Measurements from ENCODE around the gene PDE10A.
"Not testable (repeated sequence)": the region's sequence is repeated elsewhere in the genome, so short reads cannot be mapped to it uniquely, and the experiment has no call there.

PDE10A gene

DNA sequence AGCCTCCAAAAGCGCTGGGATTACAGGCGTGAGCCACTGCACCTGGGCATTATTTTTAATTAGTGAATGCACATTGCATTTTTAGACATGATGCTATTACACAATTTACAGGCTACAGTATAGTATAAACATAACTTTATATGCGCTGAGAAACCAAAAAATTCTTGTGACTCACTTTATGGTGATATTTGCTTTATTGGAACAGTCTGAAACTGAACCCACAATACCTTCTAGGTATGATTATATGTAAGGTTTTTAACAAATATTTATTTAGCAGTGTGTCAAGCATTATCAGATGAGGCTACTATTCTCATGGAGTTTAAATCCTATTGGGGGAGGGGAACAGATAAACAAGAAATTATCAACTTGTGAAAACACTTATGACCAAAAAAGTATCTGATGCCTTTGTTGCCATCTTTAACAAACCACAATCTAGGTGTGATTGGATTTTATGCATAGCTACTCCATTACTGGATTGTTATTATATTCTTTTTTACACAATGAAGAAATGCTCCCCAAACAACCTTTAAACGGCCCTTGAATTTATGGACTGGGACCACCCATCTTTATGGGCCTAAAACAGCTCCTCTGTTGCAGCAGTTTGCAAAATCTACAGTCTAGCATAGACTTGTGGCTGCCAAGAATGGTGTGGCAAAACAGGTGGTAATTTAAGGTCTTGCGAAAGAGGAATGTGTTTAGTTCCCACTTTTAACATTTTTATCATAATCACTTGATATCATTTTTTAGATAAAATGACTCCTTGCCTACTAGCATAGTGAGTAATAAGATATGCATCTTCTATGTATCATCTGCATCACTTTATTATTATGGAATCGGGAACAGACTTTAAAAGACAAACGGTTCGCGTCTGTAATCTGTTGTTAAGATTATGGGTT lies 194.5 kb downstream of the PDE10A start:
- no peaks in the 10 kb centered on the region for H3K27me3 ChIP-seq (ENCODE audit: insufficient read depth, low read length, poor library complexity)
- no peaks in the 10 kb centered on the region for H3K79me2 ChIP-seq (ENCODE audit: insufficient read depth, low read length)
- no peaks in the 10 kb centered on the region for H3K9me3 ChIP-seq (ENCODE audit: insufficient read depth, low read length, severe bottlenecking)
- ATAC-seq (ENCODE audit: insufficient read depth, low read depth) (no peak), DNase-seq (no peak)
- H2AFZ ChIP-seq (ENCODE audit: low read depth, low read length), result no peak overlapping the region
- no peaks in the 10 kb centered on the region for H4K20me1 ChIP-seq (ENCODE audit: insufficient read depth, low read length)
- no peak overlapping the region for H3K27ac ChIP-seq (ENCODE audit: low read length)
- no peak overlapping the region for H3K4me2 ChIP-seq (ENCODE audit: insufficient read depth, low read length)
- no peak overlapping the region for H3K9ac ChIP-seq (ENCODE audit: low read depth, low read length)
- H3K4me1 ChIP-seq (ENCODE audit: insufficient read depth, low read length), result no peaks in the 10 kb centered on the region
- TF ChIP-seq CTCF (IDR thresholded peaks at IDR 0.05; ENCODE audit: borderline replicate concordance, extremely low read depth, low read length, poor library complexity, severe bottlenecking), result no peak
- no peak for TF ChIP-seq EZH2 (IDR thresholded peaks at IDR 0.05; ENCODE audit: borderline replicate concordance, low read depth, low read length, severe bottlenecking)
- no peak overlapping the region for H3K4me3 ChIP-seq (ENCODE audit: low read depth in 1 of 2, low read length in 2 of 2)
- no peaks in the 10 kb centered on the region for H3K36me3 ChIP-seq (ENCODE audit: insufficient read depth, low read length)

- not testable (repeated sequence) for H3K9ac ChIP-seq (ENCODE audit: low read depth, low read length); ATAC-seq (ENCODE audit: insufficient read depth, low read depth); H3K4me2 ChIP-seq (ENCODE audit: insufficient read depth, low read length); H3K79me2 ChIP-seq (ENCODE audit: insufficient read depth, low read length); H3K4me1 ChIP-seq (ENCODE audit: insufficient read depth, low read length); H3K4me3 ChIP-seq (ENCODE audit: low read depth in 1 of 2, low read length in 2 of 2); H3K27me3 ChIP-seq (ENCODE audit: insufficient read depth, low read length, poor library complexity); H4K20me1 ChIP-seq (ENCODE audit: insufficient read depth, low read length); DNase-seq; H3K36me3 ChIP-seq (ENCODE audit: insufficient read depth, low read length); H3K9me3 ChIP-seq (ENCODE audit: insufficient read depth, low read length, severe bottlenecking); H2AFZ ChIP-seq (ENCODE audit: low read depth, low read length); H3K27ac ChIP-seq (ENCODE audit: low read length)
Measured at GRCh38 chr6:165463499-165463898, 199.5 kb downstream of the PDE10A start.

- not testable (repeated sequence) for H3K9me3 ChIP-seq (ENCODE audit: insufficient read depth, low read length, severe bottlenecking); H3K4me3 ChIP-seq (ENCODE audit: low read depth in 1 of 2, low read length in 2 of 2); H3K27me3 ChIP-seq (ENCODE audit: insufficient read depth, low read length, poor library complexity); DNase-seq; H3K4me1 ChIP-seq (ENCODE audit: insufficient read depth, low read length); H3K36me3 ChIP-seq (ENCODE audit: insufficient read depth, low read length); H3K4me2 ChIP-seq (ENCODE audit: insufficient read depth, low read length); H3K79me2 ChIP-seq (ENCODE audit: insufficient read depth, low read length); H3K27ac ChIP-seq (ENCODE audit: low read length); H3K9ac ChIP-seq (ENCODE audit: low read depth, low read length); ATAC-seq (ENCODE audit: insufficient read depth, low read depth); H2AFZ ChIP-seq (ENCODE audit: low read depth, low read length); H4K20me1 ChIP-seq (ENCODE audit: insufficient read depth, low read length)
Measured at GRCh38 chr6:165459605-165460301, 203.3 kb downstream of the PDE10A start.

DNA sequence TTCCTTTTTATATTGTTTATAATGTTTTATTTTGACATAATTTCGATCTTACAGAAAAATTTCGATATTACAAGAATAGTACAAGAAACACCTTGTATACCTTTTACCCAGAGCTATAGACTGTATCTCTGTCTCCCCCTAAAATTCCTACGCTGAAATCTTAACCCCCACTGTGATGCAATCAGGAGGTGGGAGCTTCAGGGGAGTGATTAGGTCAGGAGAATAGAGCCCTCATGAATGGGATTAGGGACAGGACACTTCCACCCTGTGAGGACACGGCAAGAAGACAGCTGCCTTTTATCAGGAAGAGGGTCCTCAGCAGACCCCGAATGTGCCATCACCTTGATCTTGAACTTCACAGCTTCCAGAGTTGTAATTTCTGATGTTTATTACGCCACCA lies 204.9 kb downstream of the PDE10A start:
- TF ChIP-seq EZH2 (IDR thresholded peaks at IDR 0.05; ENCODE audit: borderline replicate concordance, low read depth, low read length, severe bottlenecking) (no peak), CTCF (IDR thresholded peaks at IDR 0.05; ENCODE audit: borderline replicate concordance, extremely low read depth, low read length, poor library complexity, severe bottlenecking) (no peak)
- no peaks in the 10 kb centered on the region for H3K9me3 ChIP-seq (ENCODE audit: insufficient read depth, low read length, severe bottlenecking)
- no peak overlapping the region for H3K4me3 ChIP-seq (ENCODE audit: low read depth in 1 of 2, low read length in 2 of 2)
- no peaks in the 10 kb centered on the region for H3K79me2 ChIP-seq (ENCODE audit: insufficient read depth, low read length)
- H2AFZ ChIP-seq (ENCODE audit: low read depth, low read length), result no peak overlapping the region
- no peak overlapping the region for H3K27ac ChIP-seq (ENCODE audit: low read length)
- H4K20me1 ChIP-seq (ENCODE audit: insufficient read depth, low read length), result no peaks in the 10 kb centered on the region
- DNase-seq (no peak), ATAC-seq (ENCODE audit: insufficient read depth, low read depth) (no peak)
- no peak overlapping the region for H3K4me2 ChIP-seq (ENCODE audit: insufficient read depth, low read length)
- H3K36me3 ChIP-seq (ENCODE audit: insufficient read depth, low read length), result no peaks in the 10 kb centered on the region
- no peaks in the 10 kb centered on the region for H3K27me3 ChIP-seq (ENCODE audit: insufficient read depth, low read length, poor library complexity)
- H3K4me1 ChIP-seq (ENCODE audit: insufficient read depth, low read length), result no peaks in the 10 kb centered on the region
- H3K9ac ChIP-seq (ENCODE audit: low read depth, low read length), result no peak overlapping the region

Measured in DND-41 (cell line).